ENCODE measurements around the gene LCN6.

The LCN6 gene

DNA sequence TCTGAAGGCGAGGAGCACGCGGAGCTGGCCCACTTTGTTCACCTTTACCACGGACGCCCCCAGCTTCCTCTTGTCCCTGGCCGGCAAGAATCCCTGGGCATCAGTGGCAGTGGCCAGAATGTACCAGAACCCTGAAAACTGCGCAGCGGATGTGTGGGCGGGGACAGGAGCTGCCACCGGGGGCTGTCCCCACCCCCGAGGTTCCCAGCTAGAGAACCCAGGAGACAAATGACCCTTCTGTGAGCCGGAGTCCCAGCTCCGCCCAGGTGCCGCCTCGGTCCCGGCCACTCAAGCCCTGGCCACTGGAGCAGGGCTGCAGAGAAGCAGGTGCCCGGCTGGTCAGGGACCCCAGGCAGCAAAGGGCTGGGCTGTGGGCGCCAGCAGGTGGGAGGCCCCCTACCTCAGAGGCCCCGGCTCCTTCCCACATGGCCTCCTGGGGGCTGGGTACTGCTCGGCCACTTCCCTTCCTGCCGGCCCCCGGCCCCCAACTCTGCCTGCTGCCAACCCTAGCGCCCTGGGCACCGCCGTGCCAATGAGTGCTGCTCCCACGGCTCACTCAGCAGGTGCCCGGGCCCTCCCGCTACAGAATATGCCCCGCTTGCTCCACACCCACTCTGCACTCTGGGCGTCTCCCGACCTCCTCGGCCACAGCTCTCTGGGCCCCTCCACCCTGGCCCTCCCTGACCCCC is 6.3 kb downstream of the LCN6 start:
- DNase-seq: no peak

DNA sequence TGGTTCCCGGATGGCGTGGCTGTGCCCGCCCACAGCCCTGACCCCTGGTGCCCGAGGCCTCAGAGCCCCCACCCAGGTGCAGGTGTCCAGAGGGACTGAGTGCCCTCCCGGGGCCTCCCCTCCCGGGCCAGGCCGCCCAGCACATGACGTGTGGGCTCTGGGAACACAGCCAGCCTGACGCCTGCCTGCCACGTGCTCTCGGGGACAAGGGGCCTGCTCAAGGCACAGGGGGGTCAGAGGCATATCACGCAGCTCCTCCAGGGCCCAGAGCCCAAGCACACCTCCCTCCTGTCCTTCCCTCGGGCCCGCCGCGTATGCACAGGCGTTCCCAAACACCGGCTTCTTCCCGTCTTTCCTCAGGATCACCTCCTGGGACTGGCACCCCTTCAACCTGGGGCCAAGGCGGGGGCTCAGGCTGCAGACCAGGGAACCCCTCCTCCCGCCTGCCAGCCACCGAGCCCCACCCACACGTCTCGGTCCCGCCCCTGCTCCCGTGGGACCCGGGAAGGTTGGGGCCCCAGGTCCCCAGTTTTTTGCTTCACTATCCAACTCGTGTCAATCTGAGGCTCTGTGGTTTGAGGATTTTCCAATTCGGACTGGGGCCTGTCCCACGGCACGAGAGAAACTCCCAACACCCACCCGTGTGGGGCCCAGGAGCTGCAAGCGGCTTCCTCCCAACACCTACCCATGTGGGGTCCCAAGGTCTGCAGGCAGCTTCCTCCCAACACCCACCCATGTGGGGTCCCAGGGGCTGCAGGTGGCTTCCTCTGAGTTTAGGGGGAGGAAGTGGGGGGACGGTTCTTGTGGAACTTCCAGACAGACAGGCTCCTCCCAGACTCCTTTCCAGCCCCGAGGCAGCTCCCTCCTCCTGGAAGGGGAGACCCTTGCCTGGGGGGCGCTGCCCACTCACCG is 7.1 kb downstream of the LCN6 start:
- no peak for DNase-seq

DNA sequence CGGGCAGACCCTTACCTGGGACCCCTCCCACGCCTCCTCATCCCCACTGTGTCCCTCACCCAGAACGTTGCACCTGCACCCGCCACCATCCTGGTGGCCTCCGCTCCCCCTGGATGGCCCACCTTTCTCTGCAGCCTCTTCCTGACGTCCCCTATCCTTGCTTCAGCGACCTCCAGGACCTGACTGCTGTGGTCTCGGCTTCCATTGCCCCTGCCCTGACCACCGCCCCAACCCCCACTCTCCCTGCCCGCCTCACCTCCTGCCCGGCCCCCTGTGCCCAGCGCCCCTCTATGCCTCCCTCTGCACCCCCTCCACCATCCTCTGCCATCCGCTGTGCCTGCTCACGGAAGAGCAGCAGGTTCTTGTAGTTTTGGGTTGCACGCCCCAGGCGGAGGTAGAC is 7.8 kb downstream of the LCN6 start:
- no peak for DNase-seq

DNA sequence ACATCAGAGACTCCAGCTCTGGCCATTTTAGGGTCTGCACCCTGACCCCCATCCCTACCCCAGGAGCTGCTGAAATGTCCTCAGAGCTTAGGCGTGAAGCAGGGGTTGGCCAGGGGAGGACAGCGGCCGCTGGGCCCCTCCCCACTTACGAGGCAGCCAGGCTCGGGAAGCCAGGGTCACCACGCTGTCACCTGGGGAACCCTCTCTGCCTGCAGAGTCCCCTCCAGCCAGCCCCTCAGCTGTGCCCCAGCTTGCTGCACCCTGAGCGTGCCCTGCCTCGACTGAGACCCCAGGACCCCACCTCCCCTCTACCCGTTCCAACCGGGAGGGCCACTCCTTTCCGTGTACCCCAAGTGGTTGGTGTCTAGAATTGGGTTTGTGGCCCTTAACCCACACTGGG is 8.3 kb downstream of the LCN6 start:
- no peak for DNase-seq

DNA sequence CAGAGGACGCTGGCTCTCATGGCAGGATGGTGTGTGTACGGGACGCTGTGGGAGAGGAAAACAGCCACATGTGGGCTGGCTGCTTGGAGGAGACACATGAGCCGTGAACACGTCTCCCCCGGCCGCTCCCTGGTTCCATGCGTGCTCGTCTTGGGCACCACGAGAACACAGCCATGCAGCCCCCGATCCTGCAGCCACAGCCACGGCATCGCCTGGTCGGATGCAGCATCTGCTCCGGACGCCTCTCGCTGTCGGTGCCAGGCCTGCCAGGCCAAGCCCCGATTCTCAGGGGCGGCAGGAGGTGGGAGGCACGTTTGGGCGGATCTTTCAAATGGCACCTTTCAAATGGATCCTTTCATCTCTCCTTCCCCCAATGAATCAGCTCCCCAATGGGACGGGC is 8.8 kb downstream of the LCN6 start:
- no peak for DNase-seq

DNA sequence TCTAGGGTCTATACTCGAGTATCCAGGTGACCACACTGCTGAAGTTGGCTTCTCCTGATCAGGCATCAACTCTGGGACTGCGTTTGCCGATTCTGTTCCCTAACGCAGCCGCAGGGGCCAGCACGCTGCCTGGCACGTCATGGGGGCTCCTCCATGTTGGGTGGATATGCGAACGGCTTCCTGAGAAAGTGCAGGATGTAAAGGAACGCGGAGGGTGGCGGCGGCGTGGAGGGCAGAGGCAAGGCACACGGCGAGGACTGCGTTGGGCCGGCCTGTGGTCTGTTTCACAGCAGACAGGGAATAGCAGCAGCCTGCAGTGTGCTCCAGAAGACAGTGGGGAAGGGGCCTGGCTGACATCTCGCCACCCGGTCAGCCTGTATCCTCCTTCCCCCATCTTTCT is 9.4 kb downstream of the LCN6 start:
- DNase-seq: no peak

DNA sequence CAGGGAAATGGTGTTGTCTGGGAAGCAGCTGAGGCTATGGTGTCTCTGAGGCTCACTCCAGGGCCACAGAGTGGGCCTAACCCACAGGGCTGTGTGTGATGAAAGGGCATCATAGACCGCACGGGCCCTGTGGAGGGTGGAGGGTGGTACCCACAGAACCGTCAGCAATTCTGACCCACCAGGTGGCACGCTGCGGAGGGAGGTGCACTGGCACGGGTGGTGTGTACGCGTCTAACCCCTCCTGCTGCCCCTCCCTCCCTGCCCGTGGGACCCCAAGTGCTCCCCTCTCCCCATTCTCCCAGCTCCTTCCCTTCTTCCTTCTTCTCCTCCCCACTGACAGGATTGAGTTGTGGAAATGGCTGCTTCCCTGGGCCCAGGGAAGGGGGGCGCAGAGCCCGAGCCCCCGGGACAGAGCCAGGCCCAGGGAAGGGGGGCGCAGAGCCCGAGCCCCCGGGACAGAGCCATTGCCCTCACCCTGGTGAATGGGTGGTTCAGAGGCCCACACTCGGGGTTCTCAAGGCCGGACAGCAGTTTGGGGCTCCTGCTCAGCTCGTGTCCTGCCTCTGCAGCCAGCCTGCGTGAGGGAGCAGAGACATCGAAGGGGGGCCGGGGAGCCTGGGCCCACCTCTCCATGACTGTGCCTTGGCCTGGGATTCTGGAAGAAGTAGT is 12.4 kb downstream of the LCN6 start:
- DNase-seq: no peak

DNA sequence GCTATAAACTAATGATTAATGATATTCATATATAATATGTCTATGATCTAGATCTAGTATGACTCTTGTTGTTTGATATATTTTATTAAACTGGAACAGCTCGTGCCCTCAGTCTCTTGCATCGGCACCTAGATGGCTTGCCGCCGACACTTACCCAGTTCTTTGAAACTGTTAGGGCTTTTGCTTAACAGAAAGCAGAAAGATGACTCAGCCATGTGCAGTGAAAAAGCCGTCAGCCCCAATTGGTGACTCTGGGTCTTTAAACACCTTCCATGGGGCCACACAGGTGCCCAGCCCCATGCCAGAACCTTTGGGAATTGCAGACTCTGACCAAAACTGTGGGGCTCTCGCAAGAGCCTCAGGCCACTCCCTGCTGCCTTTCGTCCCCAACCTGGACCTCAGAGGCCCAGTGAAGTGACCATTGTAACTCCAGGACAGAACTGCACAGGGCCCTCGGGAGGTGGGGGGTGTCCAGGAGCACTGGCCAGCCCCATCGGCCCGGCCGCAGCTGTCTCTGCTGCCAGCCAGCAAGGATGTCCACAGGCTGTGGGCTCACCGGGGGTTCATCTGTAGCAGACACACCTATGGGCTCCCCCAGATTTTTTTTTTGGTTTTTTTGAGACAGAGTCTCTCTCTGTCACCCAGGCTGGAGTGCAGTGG is 13.4 kb downstream of the LCN6 start:
- no peak for DNase-seq

DNA sequence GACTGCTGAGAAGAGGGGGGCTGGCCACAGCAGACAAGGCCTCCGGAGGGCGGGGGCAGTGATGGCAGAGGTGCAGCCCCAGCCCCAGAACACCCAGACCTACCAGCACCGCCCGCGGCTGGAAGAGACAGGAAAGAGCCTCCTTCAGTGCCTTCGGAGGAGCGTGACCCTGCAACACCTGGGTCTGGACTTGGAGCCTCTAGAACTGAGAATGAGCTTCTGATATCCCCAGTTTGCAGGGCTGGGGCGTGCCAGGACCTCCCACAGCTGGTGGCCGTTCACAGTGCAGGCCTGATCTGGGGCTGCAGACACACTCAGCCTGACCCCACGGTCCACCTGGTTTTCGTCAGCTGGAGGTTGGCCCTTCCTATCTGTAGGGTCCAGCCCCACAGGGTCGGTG is 14.7 kb downstream of the LCN6 start:
- no peak for DNase-seq

DNA sequence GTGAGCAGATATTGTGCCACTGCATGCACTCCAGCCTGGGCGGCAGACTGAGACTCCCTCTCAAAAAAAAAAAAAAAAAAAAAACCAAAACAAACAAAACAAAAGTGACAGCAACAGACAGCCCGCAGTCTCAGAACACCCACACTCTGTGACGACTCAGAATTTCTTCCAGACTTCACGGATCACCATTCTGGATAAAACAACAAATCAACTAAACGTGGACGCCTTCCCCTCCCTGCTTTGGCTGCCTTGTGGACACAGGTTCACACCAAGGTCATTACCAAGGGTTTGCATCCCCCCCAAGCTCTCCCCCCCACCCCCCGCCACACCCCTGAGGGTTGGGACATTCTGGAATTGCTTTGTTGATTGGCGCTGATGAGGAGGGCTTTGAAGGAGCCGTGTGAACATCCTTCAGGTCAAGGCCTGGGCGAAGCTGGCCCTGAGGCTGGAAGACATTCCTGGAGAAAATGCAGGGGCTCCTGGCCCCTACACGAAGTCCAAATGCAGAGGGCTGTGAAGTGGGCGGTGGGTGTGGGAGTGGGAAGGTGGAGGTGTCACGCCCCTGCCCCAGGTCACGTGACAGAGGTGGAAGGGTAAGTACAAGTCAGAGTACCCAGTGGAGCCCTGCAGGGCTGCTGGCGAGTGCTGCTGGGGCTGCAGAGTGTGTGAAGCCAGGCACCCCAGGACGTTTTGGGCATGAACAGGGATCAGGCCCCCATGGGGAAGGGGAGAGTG is 15.7 kb downstream of the LCN6 start:
- DNase-seq: no peak

DNA sequence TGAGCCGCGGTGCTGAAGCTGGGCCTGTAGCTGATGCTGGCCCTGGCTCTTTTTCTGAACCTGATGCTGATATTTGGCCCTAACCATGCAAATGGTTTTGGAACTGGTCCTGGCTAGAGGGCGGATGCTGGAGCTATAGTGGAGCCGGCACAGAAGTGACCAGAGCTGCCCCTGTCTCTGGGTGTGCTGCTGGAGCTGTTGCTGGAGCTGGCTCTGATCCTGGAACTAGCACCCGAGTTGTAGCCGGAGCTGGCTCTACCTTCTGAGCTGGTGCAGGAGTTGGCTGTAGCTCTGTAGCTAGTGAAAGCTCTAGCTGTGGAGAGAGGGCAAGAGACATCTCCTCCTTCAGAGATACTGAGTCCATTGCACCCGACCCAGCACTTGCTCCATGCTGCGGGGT is 18.4 kb downstream of the LCN6 start:
- DNase-seq: no peak

DNA sequence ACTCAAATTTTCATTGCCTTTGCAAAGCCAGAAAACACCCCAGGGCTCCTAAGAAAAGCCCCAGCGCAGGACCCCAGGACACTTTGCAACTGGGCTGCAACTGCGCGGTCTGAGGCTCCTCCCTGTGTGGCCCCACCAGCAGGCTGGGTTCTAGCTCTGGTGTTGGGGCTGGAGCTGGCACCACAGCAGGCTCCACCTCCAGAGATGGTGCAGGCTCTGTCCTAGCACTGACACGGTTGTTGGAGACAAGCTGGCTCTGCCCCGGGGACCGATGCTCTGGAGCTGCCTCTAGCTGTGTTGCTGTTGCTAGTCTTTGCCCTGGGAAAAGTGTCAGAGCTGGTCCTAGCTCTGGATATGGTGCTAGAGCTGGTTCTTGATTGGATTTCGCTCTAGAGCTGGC is 19.2 kb downstream of the LCN6 start:
- DNase-seq: peak in 1 of 2 experiments; percentile 8

DNA sequence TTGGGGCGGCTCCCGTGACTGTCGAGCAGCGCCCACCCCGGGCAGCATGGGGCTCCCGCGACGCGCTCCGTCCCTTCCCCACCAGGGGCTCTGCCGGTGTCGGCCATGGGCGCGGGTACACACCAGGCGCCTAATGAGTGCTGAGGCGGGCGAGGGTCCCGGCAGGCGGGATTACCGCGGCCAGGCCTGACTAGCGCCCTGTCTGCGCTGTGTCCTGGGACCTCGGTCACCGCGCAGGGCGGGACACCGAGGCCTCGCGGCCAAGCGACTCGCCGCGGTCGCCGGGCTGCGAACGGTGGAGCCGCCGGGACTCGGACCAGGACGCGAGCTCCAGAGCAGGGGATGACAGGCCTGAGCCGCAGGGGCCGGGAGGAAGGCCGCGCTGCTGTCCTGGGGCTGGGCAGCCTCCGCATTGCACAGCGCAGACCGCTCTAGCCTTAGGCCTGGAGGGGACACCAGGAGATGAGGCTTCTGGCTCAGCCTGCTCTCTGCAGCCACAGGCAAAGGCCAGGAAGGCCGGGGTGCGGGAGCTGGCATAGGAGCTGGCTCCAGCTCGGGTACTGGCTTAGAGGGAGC is 19.7 kb downstream of the LCN6 start:
- no peak for DNase-seq

DNA sequence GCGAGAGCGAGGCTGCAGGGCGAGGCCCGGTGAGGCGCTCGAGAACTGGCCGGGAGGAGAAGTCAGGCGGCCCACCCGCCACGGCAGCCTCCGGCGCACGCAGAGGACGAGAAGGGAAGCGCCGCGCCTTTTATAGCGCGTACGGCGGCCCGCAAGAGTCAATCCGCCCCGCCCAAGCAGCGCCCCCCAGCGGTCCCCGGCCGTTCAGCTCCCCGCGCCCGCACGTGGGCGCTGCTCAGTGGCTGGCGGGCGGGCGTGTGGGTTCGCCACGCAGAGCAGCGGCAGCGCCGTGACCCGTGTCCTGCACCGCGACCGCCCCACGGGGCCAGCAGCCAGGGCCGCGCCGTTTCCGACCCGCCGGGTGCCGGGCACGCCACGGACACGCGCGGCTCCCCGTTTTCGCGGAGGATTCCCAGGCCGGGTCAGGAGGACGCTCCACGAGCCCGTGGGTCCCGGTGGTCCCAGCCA is 20.2 kb downstream of the LCN6 start:
- peak; percentile 32 to 84 for DNase-seq

DNA sequence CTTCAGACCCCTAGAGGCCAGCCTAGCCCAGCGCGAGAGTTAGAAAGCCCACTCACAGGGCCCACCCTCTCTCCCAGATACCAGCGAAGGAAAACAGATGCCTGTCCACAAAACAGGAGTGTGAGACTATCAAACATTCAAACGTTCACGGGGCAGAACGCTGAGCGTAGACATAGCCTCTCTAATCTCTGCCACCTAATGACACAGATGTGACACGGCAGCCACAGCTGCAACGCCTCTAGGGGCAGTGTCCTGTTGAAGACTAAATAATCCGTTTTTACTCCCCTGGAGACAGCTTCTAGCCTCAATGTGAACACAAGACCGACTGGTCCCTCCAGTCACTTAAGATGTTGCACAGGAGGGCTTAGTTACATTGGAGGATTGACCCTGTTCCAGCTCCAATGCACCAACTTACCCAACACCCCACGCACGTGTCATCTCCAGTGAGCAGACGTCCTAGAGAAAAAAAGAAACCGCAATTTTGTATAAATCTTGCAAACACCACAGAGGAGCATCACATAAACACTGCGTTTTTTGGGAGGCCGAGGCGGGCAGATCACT is 21.6 kb downstream of the LCN6 start:
- DNase-seq: no peak

DNA sequence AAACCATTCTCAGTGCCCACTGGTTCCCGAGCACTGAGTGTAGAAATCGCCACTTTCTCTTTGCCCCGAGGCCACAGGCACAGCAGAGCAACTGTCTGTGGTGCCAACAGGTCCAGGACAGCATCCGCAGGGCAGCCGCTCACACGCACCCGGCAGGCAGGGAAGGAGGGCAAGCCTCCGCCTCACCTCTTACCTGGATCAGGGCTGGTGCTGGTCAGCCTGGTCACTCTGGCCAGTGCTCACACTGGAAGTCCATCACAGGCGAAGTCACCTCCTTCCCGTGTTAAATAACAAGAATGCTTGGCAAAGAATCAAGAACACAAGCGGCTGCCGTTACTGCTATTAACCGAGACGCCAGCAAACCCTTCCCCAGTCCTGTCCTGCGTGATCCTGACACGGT is 22.2 kb downstream of the LCN6 start:
- no peak for DNase-seq

DNA sequence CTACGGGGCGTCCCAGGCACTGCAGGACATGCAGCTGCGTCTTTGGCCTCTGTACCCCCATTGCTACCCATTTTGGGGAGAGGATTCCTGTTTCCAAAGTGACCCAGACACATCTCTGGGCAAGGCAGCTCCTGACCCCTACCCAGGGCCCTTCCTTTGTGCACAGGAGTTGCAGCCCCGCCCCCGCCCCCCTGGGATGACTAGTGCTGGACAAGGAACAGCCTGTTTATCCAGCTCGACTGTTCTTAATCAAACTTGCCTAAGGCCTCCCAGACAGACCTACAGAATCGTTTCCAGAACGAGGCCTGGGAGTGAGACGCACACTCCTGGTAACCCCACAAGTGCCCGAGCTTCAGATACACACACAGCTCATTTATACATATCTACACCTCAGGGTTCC is 22.7 kb downstream of the LCN6 start:
- DNase-seq: no peak

DNA sequence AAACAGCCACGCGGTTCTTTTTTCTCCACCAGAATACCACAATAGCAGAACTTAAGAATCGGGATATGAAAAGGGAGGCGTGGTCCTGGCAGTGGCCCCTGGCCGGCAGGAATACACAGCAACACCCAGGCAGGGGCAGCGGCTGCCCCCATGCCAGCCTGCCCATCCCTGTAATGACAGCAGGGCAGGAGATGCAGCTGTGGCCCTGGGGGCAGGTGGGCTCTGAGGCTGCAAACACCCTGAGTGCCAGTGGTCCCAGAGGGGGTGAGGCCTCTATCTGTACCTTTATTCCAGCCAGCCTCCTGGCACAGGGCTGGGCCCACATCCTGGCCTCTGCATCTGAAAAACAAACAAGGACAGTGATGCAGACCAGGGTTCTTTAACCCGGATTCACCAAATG is 23.6 kb downstream of the LCN6 start:
- no peak for DNase-seq

DNA sequence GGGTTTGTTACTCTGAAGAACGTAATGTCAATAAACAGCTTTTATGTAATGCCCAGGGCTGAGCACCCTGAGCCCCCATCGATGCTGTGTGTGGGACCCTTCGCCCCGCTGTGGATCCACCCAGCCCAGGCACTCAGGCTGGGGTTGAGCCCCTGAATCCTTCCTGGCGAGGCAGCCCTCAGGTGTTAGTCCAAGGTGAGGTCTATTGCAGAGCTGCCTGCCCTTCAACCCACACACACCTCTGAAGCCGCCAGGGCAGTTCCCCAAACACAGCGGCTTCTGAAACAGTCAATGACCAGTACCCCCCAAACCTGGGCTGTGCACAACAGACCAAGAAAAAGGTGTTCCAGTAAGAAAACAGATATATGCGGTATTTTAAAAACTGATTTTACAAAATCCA is 24.3 kb downstream of the LCN6 start:
- DNase-seq: no peak

DNA sequence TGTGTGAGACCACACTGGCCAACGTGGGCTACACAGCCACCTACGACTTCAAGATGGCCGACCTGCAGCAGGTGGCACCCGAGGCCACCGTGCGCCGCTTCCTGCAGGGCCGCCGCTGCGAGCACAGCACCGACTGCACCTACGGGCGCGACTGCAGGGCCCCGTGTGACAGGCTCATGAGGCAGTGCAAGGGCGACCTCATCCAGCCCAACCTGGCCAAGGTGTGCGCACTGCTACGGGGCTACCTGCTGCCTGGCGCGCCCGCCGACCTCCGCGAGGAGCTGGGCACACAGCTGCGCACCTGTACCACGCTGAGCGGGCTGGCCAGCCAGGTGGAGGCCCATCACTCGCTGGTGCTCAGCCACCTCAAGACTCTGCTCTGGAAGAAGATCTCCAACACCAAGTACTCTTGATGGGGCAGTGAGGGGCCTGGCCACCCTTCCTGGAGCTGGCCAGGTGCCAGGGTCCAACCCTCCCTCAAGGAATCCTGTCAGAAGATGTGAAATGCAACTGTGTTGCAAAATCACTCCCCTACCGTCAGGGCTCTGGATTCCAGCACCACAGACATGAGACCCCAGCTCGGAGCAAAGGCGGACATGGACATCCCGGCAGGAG is 24.9 kb downstream of the LCN6 start:
- no peak for DNase-seq

DNA sequence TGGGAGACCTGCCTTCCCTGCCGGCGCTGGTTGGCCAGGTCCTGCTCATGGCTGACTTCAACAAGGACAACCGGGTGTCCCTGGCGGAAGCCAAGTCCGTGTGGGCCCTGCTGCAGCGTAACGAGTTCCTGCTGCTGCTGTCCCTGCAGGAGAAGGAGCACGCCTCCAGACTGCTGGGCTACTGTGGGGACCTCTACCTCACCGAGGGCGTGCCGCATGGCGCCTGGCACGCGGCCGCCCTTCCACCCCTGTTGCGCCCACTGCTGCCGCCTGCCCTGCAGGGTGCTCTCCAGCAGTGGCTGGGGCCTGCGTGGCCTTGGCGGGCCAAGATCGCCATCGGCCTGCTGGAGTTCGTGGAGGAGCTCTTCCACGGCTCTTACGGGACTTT is 25.4 kb downstream of the LCN6 start:
- DNase-seq: no peak
